22Rv1 (cell line): ENCODE measurements around the gene SCYL2.

Experiments
- H3K27ac ChIP-seq: fragments of 450-650 bp; 2 replicates; pipeline ENCODE4 v1.5.1; 2017
- ZFX ChIP-seq: fragments of 450-650 bp; IDR thresholded peaks from 2 replicates; pipeline ENCODE4 v1.6.1; 2017; ENCODE audit warnings: antibody characterized with exemption, borderline replicate concordance
- TF ChIP-seq, protein P1 (sequence below): fragments of 450-650 bp; IDR thresholded peaks from 2 replicates; pipeline ENCODE4 v1.5.1; 2017; ENCODE audit warnings: mild to moderate bottlenecking

Gene SCYL2

DNA sequence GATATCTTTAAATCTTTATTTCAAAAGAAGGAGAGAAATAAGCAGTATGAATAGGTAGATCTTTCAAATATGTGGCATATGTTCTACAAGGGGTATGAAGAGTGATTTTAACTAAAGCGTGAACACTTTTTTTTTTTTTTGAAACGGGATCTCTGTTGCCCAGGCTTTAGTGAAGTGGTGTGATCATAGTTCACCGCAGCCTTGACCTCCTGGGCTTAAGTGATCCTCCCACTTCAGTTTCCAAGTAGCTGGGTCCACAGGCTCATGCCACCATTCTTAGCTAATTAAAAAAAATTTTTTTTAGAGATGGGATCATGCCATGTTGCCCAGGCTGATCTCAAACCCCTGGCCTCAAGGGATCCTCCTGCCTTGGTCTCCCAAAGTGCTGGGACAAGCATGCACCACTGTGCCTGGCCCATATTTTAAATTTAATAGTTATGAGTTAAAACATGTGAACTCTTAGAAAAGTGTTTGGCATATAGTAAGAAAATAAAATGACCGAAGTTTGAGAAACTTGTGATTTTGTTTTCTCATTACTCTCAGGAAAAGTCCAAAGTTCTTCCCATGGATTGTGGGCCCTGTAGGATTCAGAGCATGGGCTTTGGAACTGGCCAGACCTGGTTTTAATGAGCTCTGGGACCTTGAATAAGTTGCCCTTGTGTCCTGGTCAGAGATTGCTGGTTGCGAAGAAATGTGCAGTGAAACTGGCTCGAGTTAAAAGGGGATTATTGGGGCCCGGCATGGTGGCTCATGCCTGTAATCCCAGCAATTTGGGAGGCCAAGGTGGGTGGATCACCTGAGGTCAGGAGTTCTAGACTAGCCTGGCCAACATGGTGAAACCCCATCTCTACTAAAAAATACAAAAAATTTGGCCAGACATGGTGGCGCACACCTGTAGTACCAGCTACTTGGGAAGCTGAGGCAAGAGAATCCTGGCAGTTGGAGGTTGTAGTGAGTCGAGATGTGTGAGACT, 116.9 kb downstream of the SCYL2 start:
- H3K27ac ChIP-seq: no peak overlapping the region
- TF ChIP-seq ZFX: no peak
- TF ChIP-seq, protein P1, sequence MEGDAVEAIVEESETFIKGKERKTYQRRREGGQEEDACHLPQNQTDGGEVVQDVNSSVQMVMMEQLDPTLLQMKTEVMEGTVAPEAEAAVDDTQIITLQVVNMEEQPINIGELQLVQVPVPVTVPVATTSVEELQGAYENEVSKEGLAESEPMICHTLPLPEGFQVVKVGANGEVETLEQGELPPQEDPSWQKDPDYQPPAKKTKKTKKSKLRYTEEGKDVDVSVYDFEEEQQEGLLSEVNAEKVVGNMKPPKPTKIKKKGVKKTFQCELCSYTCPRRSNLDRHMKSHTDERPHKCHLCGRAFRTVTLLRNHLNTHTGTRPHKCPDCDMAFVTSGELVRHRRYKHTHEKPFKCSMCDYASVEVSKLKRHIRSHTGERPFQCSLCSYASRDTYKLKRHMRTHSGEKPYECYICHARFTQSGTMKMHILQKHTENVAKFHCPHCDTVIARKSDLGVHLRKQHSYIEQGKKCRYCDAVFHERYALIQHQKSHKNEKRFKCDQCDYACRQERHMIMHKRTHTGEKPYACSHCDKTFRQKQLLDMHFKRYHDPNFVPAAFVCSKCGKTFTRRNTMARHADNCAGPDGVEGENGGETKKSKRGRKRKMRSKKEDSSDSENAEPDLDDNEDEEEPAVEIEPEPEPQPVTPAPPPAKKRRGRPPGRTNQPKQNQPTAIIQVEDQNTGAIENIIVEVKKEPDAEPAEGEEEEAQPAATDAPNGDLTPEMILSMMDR: no peak

DNA sequence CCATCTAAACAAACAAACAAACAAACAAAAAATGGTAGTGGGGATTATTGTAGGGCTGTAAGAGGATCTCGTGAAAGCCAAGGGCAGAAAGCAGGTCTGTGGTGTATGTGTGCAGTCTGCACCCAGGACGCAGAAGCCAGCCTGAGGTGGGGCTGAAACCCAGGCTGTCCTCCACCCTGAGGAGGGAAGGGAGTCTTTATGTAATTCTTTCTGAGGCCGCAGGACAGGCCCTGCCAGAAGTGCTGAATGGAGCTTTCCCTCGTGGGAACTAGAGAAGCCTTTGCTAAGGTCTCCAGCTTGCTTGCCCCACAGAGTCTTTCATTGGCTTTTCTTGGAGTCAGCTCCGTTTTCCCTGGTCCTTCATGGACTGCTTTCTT, 117.6 kb downstream of the SCYL2 start:
- no peak overlapping the region for H3K27ac ChIP-seq
- TF ChIP-seq, protein P1: no peak
- no peak for TF ChIP-seq ZFX

GRCh38 chr12:100388382-100388781, 121.4 kb downstream of the SCYL2 start:
- TF ChIP-seq, protein P1: no peak
- no peak overlapping the region for H3K27ac ChIP-seq
